ENCODE data around the gene FRY.

- no peak for TF ChIP-seq CSDC2 (CRISPR knock-in tag; IDR thresholded peaks at IDR 0.05)
- TF ChIP-seq, protein P1, sequence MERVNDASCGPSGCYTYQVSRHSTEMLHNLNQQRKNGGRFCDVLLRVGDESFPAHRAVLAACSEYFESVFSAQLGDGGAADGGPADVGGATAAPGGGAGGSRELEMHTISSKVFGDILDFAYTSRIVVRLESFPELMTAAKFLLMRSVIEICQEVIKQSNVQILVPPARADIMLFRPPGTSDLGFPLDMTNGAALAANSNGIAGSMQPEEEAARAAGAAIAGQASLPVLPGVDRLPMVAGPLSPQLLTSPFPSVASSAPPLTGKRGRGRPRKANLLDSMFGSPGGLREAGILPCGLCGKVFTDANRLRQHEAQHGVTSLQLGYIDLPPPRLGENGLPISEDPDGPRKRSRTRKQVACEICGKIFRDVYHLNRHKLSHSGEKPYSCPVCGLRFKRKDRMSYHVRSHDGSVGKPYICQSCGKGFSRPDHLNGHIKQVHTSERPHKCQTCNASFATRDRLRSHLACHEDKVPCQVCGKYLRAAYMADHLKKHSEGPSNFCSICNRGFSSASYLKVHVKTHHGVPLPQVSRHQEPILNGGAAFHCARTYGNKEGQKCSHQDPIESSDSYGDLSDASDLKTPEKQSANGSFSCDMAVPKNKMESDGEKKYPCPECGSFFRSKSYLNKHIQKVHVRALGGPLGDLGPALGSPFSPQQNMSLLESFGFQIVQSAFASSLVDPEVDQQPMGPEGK (CRISPR knock-in tag; IDR thresholded peaks at IDR 0.05; ENCODE audit: borderline replicate concordance) = no peak
- TF ChIP-seq ZFP30 (CRISPR knock-in tag; IDR thresholded peaks at IDR 0.05) = no peak
- no peak for TF ChIP-seq ZFP3 (CRISPR knock-in tag; IDR thresholded peaks at IDR 0.05)
- TF ChIP-seq TSHZ2 (CRISPR knock-in tag; IDR thresholded peaks at IDR 0.05) = no peak
- no peak for TF ChIP-seq ARNTL (CRISPR knock-in tag; IDR thresholded peaks at IDR 0.05; ENCODE audit: borderline replicate concordance, low read depth)
- TF ChIP-seq BACH2 (CRISPR knock-in tag; IDR thresholded peaks at IDR 0.05; ENCODE audit: borderline replicate concordance) = no peak
- no peak for TF ChIP-seq SNAI2 (CRISPR knock-in tag; IDR thresholded peaks at IDR 0.05)
- TF ChIP-seq ZNF565 (CRISPR knock-in tag; conservative IDR thresholded peaks at IDR 0.05; ENCODE audit: low read depth) = no peak
- no peak for TF ChIP-seq OSR1 (CRISPR knock-in tag; IDR thresholded peaks at IDR 0.05)
Measured at GRCh38 chr13:31982124-31982523, 49.5 kb upstream of the FRY start.

Data from SK-N-SH treated with all-trans-retinoic acid at 6 μM for 48 hours (cell line).